Colonic mucosa (tissue), 4 donors: ENCODE measurements around the gene APOB. TPM values are rescaled to one million over a fixed set of nuclear protein-coding genes. Genes with fewer than 3 reads are reported as not detected.

ENCODE experiments used
- DNase-seq: peaks from one replicate; pipeline ENCODE4 v3.0.0-alpha.2; 2020
- H3K27ac ChIP-seq: fragments of 200-600 bp; one replicate; pipeline ENCODE4 v1.8.0; 2021
- H3K27me3 ChIP-seq: fragments of 200-600 bp; one replicate; pipeline ENCODE4 v1.8.0; 2021
- H3K36me3 ChIP-seq: fragments of 200-600 bp; one replicate; pipeline ENCODE4 v1.8.0; 2021
- H3K4me1 ChIP-seq: fragments of 200-600 bp; one replicate; pipeline ENCODE4 v1.8.0; 2021; ENCODE audit warnings: mild to moderate bottlenecking
- H3K4me3 ChIP-seq: fragments of 200-600 bp; one replicate; pipeline ENCODE4 v1.8.0; 2021
- H3K9ac ChIP-seq, 2 donors: one replicate each; pipeline ENCODE4 v1.7.0; 2013; ENCODE audit warnings: control low read depth in 2 of 2, low read depth in 2 of 2, low read length in 2 of 2
- H3K9me3 ChIP-seq: fragments of 200-600 bp; one replicate; pipeline ENCODE4 v1.8.0; 2021
- CTCF ChIP-seq: fragments of 200-600 bp; IDR thresholded peaks from one replicate; pipeline ENCODE4 v1.8.0; 2022; ENCODE audit warnings: antibody characterized with exemption, mild to moderate bottlenecking
- intact Hi-C: fragments of 100-400 bp; cut with DNase I; formaldehyde crosslinking; loops from one replicate; pipeline ENCODE4 v1.14.1; 2022
- total RNA-seq, 2 donors: library from RNA; stranded (reverse); fragmentation: NEBNext Ultra II Directional in 1 of 2; extraction: Animal tissue kit (Norgen Biotek cat#: 25700) in 1 of 2; gene quantifications; one replicate each; pipeline ENCODE4 v1.2.1, GENCODE V29; 2021
- donor health status: healthy.
- donor health status: DM: no; HTN: no; CAD: no.
- donor health status: DM: no; HTN: no; CAD: no.

The APOB gene
- total RNA-seq, 2 donors from 2014 or later = 1.0 to 3.3 TPM

GRCh38 chr2:21011453-21011852 is 32.4 kb downstream of the APOB start:
- Histone ChIP-seq H3K4me3 (no peak overlapping the region), H3K27ac (no peak overlapping the region), H3K27me3 (no peaks in the 10 kb centered on the region), H3K4me1 (no peaks in the 10 kb centered on the region), H3K36me3 (no peaks in the 10 kb centered on the region), H3K9ac (no peak overlapping the region), H3K9me3 (no peaks in the 10 kb centered on the region)
- intact Hi-C loops = no loop called here
- DNase-seq = no peak
- no peak for TF ChIP-seq CTCF

- H3K4me1 ChIP-seq = no peaks in the 10 kb centered on the region
- no peak overlapping the region for H3K4me3 ChIP-seq
- no peak overlapping the region for H3K9ac ChIP-seq
- no peak for TF ChIP-seq CTCF
- no peaks in the 10 kb centered on the region for H3K36me3 ChIP-seq
- H3K27me3 ChIP-seq = no peaks in the 10 kb centered on the region
- intact Hi-C loops = no loop called here
- H3K9me3 ChIP-seq = no peaks in the 10 kb centered on the region
- H3K27ac ChIP-seq = no peak overlapping the region
- no peak for DNase-seq
Observed at GRCh38 chr2:21010813-21011439, 32.9 kb downstream of the APOB start.

GRCh38 chr2:21009662-21010225 is 34.1 kb downstream of the APOB start:
- Histone ChIP-seq H3K9me3 (no peaks in the 10 kb centered on the region), H3K27ac (no peak overlapping the region), H3K9ac (no peak overlapping the region), H3K4me3 (no peak overlapping the region), H3K36me3 (no peaks in the 10 kb centered on the region), H3K4me1 (no peaks in the 10 kb centered on the region), H3K27me3 (no peaks in the 10 kb centered on the region)
- DNase-seq = no peak
- intact Hi-C loops = no loop called here
- no peak for TF ChIP-seq CTCF

GRCh38 chr2:21008790-21009661 is 34.8 kb downstream of the APOB start:
- intact Hi-C loops = no loop called here
- Histone ChIP-seq H3K27ac (no peak overlapping the region), H3K4me1 (no peaks in the 10 kb centered on the region), H3K9ac (no peak overlapping the region), H3K4me3 (no peak overlapping the region), H3K36me3 (no peaks in the 10 kb centered on the region), H3K27me3 (no peaks in the 10 kb centered on the region), H3K9me3 (no peaks in the 10 kb centered on the region)
- no peak for TF ChIP-seq CTCF
- DNase-seq = no peak

GRCh38 chr2:21008014-21008789 is 35.7 kb downstream of the APOB start:
- DNase-seq = no peak
- Histone ChIP-seq H3K4me3 (no peak overlapping the region), H3K9ac (no peak overlapping the region), H3K27ac (no peak overlapping the region), H3K9me3 (no peaks in the 10 kb centered on the region), H3K36me3 (no peaks in the 10 kb centered on the region), H3K27me3 (no peaks in the 10 kb centered on the region), H3K4me1 (no peaks in the 10 kb centered on the region)
- intact Hi-C loops = no loop called here
- TF ChIP-seq CTCF = no peak
